DOHH2 (cell line): ENCODE measurements around the gene ERI3.

Experiments
- H3F3A ChIP-seq: fragments of 200-600 bp; sonication (generic), shearing (Covaris generic); 2 replicates; pipeline ENCODE4 v1.6.0; 2016; ENCODE audit warnings: antibody characterized with exemption, mild to moderate bottlenecking; ENCODE audit not compliant: control insufficient read depth, insufficient read depth
- H3K27ac ChIP-seq: fragments of 200-600 bp; sonication (generic); 2 replicates; pipeline ENCODE4 v1.5.1; 2014; ENCODE audit warnings: low read depth, mild to moderate bottlenecking, low read length, moderate library complexity
- H3K27me3 ChIP-seq: fragments of 200-600 bp; sonication (generic); 2 replicates; pipeline ENCODE4 v1.6.1; 2014; ENCODE audit warnings: mild to moderate bottlenecking, low read length, mixed read lengths; ENCODE audit not compliant: control insufficient read depth
- H3K36me3 ChIP-seq: fragments of 200-600 bp; sonication (generic); 2 replicates; pipeline ENCODE4 v1.6.1; 2014; ENCODE audit warnings: mild to moderate bottlenecking, low read length, moderate library complexity, mixed read lengths; ENCODE audit not compliant: control insufficient read depth
- H3K4me1 ChIP-seq: fragments of 200-600 bp; sonication (generic); 2 replicates; pipeline ENCODE4 v1.6.1; 2014; ENCODE audit warnings: mild to moderate bottlenecking, low read length, mixed read lengths; ENCODE audit not compliant: control insufficient read depth
- H3K4me2 ChIP-seq: fragments of 200-600 bp; sonication (generic); 2 replicates; pipeline ENCODE4 v1.6.0; 2014; ENCODE audit warnings: mild to moderate bottlenecking, low read length, moderate library complexity
- H3K4me3 ChIP-seq: fragments of 200-600 bp; sonication (generic); 2 replicates; pipeline ENCODE4 v1.5.1; 2014; ENCODE audit warnings: mild to moderate bottlenecking, low read length, mixed read lengths
- H3K79me2 ChIP-seq: fragments of 200-600 bp; sonication (generic); 2 replicates; pipeline ENCODE4 v1.6.1; 2014; ENCODE audit warnings: mild to moderate bottlenecking, low read length, mixed read lengths; ENCODE audit not compliant: control insufficient read depth
- H3K9me2 ChIP-seq: fragments of 200-600 bp; sonication (generic); replicated peaks from 2 replicates; pipeline ENCODE4 v1.6.1; 2014; ENCODE audit warnings: mild to moderate bottlenecking, low read length, mixed read lengths; ENCODE audit not compliant: control insufficient read depth
- H3K9me3 ChIP-seq: fragments of 200-600 bp; sonication (generic); 2 replicates; pipeline ENCODE4 v1.6.1; 2014; ENCODE audit warnings: antibody characterized with exemption, low read length, mixed read lengths; ENCODE audit not compliant: control insufficient read depth, insufficient read depth
- H4K20me1 ChIP-seq: fragments of 200-600 bp; sonication (generic); 2 replicates; pipeline ENCODE4 v1.6.0; 2014; ENCODE audit warnings: low read depth, mild to moderate bottlenecking, antibody characterized with exemption, low read length, moderate library complexity; ENCODE audit not compliant: control insufficient read depth, insufficient read depth
- EZH2phosphoT487 ChIP-seq: fragments of 200-600 bp; sonication (generic); IDR thresholded peaks from 2 replicates; pipeline ENCODE4 v1.6.1; 2017; ENCODE audit warnings: borderline replicate concordance, mild to moderate bottlenecking, antibody characterized with exemption, low read length, moderate library complexity, mixed read lengths
- TF ChIP-seq, protein P1 (sequence below): fragments of 200-600 bp; sonication (generic); IDR thresholded peaks from one replicate; pipeline ENCODE4 v1.5.1; 2014; ENCODE audit warnings: antibody characterized with exemption, mild to moderate bottlenecking, low read depth, low read length; ENCODE audit not compliant: poor library complexity, severe bottlenecking

The ERI3 gene

DNA sequence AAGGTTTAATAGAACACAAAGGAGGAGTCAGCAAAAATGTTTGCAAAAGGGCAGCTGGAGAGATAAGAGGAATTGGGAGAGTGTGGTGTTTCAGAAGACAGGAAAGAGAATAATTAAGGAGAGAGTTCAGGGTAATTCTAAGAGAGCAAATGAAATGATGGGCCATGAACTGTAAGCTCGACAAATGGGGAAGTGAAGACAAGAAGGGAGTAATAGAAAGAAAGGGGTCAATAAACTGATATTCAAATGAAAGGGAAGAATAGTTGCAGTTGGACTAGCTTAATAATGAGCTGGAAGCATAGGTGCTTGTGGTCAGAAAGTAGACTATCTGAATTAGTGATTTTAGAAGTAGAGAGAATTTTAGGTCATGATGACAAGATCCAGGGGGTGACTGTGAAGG lies 34.4 kb upstream of the ERI3 start:
- no peaks in the 10 kb centered on the region for H4K20me1 ChIP-seq
- no peaks in the 10 kb centered on the region for H3K4me1 ChIP-seq
- no peaks in the 10 kb centered on the region for H3K9me3 ChIP-seq
- H3K27me3 ChIP-seq = peaks cover 24% of the 10 kb centered on the region
- no peak overlapping the region for H3K4me3 ChIP-seq
- no peaks in the 10 kb centered on the region for H3K36me3 ChIP-seq
- no peak overlapping the region for H3K27ac ChIP-seq
- no peaks in the 10 kb centered on the region for H3K9me2 ChIP-seq
- H3K79me2 ChIP-seq = no peaks in the 10 kb centered on the region
- no peaks in the 10 kb centered on the region for H3F3A ChIP-seq
- no peak for TF ChIP-seq EZH2phosphoT487
- TF ChIP-seq, protein P1, sequence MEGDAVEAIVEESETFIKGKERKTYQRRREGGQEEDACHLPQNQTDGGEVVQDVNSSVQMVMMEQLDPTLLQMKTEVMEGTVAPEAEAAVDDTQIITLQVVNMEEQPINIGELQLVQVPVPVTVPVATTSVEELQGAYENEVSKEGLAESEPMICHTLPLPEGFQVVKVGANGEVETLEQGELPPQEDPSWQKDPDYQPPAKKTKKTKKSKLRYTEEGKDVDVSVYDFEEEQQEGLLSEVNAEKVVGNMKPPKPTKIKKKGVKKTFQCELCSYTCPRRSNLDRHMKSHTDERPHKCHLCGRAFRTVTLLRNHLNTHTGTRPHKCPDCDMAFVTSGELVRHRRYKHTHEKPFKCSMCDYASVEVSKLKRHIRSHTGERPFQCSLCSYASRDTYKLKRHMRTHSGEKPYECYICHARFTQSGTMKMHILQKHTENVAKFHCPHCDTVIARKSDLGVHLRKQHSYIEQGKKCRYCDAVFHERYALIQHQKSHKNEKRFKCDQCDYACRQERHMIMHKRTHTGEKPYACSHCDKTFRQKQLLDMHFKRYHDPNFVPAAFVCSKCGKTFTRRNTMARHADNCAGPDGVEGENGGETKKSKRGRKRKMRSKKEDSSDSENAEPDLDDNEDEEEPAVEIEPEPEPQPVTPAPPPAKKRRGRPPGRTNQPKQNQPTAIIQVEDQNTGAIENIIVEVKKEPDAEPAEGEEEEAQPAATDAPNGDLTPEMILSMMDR = no peak
- H3K4me2 ChIP-seq = no peak overlapping the region

DNA sequence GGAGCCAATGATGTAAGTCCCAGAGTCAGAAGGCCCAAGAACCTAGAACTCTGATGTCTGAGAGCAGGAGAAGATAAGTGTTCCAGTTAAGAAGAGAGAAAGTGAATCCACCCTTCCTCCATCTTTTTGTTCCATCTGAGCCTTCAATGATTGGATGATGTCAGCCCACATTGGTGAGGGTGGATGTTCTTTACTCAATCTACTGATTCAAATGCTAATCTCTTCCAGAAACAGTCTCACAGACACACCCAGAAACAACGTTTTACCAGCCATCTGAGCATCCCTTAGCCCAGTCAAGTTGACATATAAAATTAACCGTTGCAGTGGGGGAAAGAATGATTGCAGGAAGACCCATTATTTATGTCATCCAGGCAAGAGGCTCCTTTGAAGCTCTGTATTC lies 33.5 kb upstream of the ERI3 start:
- no peaks in the 10 kb centered on the region for H3K4me1 ChIP-seq
- H3K36me3 ChIP-seq = no peaks in the 10 kb centered on the region
- no peaks in the 10 kb centered on the region for H4K20me1 ChIP-seq
- no peaks in the 10 kb centered on the region for H3K9me2 ChIP-seq
- H3K79me2 ChIP-seq = no peaks in the 10 kb centered on the region
- TF ChIP-seq, protein P1 = no peak
- no peak for TF ChIP-seq EZH2phosphoT487
- H3K27ac ChIP-seq = no peak overlapping the region
- H3F3A ChIP-seq = no peaks in the 10 kb centered on the region
- H3K4me3 ChIP-seq = no peak overlapping the region
- no peaks in the 10 kb centered on the region for H3K9me3 ChIP-seq
- no peak overlapping the region for H3K4me2 ChIP-seq
- H3K27me3 ChIP-seq = peaks cover 29% of the 10 kb centered on the region

DNA sequence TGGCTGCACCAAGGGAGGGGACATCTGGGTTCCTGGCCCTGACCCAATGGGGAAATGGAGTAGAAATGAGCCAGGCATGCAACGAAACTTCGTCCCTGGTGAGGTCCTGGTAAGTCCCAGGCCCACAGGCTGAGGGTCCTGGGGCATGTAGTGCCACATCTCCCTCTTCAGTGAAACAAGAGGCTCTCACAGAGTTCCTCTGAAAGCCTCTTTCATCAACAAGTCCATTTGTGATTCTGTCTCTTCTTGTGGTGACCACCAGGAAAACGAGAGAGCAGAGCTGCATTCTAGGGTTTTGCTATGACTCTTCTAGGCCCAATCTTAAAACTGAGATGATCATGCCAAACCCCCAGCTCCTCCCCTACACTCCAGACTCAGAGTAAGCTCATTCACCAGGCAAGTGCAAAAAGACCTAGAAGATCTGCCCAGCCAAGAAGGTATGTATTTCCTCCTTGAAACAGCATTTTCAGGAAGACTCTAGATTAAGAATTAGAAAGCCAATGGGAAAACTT lies 25.7 kb upstream of the ERI3 start:
- Histone ChIP-seq H3K9me2 (no peaks in the 10 kb centered on the region), H3K36me3 (no peaks in the 10 kb centered on the region), H4K20me1 (no peaks in the 10 kb centered on the region), H3K4me1 (no peaks in the 10 kb centered on the region), H3K4me2 (no peak overlapping the region), H3K79me2 (no peaks in the 10 kb centered on the region), H3K27ac (no peak overlapping the region), H3K27me3 (peaks cover 16% of the 10 kb centered on the region), H3K9me3 (no peaks in the 10 kb centered on the region), H3K4me3 (no peak overlapping the region), H3F3A (no peaks in the 10 kb centered on the region)
- TF ChIP-seq, protein P1 = no peak
- TF ChIP-seq EZH2phosphoT487 = no peak
